ENCODE measurements around the gene SUGCT.

- no peak for TF ChIP-seq CTCF (IDR thresholded peaks at IDR 0.05; ENCODE audit: insufficient read depth, low read length)
- TF ChIP-seq POLR2AphosphoS5 (IDR thresholded peaks at IDR 0.05; ENCODE audit: low read depth): no peak
- TF ChIP-seq REST (IDR thresholded peaks at IDR 0.05; ENCODE audit: insufficient replicate concordance, low read depth): no peak
These were observed 559.4 kb downstream of the SUGCT start for GRCh38 chr7:40694026-40694809.
